ACC112 (cell line): ENCODE data around the gene PLPP3.

Source experiments
- H2AFZ ChIP-seq: fragments of 200-600 bp; sonication (generic); one replicate; pipeline ENCODE4 v1.6.0; 2017; ENCODE audit warnings: antibody characterized with exemption, low read length; ENCODE audit not compliant: unreplicated experiment
- H3K27ac ChIP-seq: fragments of 200-600 bp; sonication (generic); 2 replicates; pipeline ENCODE4 v1.5.1; 2014; ENCODE audit warnings: low read depth, mild to moderate bottlenecking, antibody characterized with exemption, low read length, moderate library complexity
- H3K27me3 ChIP-seq: fragments of 200-600 bp; sonication (generic); 2 replicates; pipeline ENCODE4 v1.6.1; 2014; ENCODE audit warnings: mild to moderate bottlenecking, antibody characterized with exemption, low read length, moderate library complexity, mixed read lengths; ENCODE audit not compliant: insufficient read depth
- H3K36me3 ChIP-seq: fragments of 200-600 bp; sonication (generic); 2 replicates; pipeline ENCODE4 v1.6.1; 2016; ENCODE audit warnings: mild to moderate bottlenecking, antibody characterized with exemption, low read length, moderate library complexity, mixed read lengths; ENCODE audit not compliant: insufficient read depth
- H3K4me1 ChIP-seq: fragments of 200-600 bp; sonication (generic); one replicate; pipeline ENCODE4 v1.6.1; 2016; ENCODE audit warnings: low read length, mixed read lengths; ENCODE audit not compliant: insufficient read depth, unreplicated experiment, control insufficient read depth
- H3K4me3 ChIP-seq: fragments of 200-600 bp; sonication (generic); 2 replicates; pipeline ENCODE4 v1.5.1; 2014; ENCODE audit warnings: mild to moderate bottlenecking, low read depth, low read length
- H3K79me2 ChIP-seq: fragments of 200-600 bp; sonication (generic); one replicate; pipeline ENCODE4 v1.6.0; 2016; ENCODE audit warnings: low read length; ENCODE audit not compliant: control insufficient read depth, unreplicated experiment, insufficient read depth

PLPP3 gene

GRCh38 chr1:56509713-56510641 is 69.4 kb downstream of the PLPP3 start:
- no peak overlapping the region for H3K27ac ChIP-seq
- peaks cover 7% of the 10 kb centered on the region for H3K79me2 ChIP-seq
- H2AFZ ChIP-seq = no peak overlapping the region
- H3K4me3 ChIP-seq = no peak overlapping the region
- H3K4me1 ChIP-seq = peaks cover 20% of the 10 kb centered on the region
- H3K27me3 ChIP-seq = no peaks in the 10 kb centered on the region
- H3K36me3 ChIP-seq = peaks cover 71% of the 10 kb centered on the region

- Histone ChIP-seq H3K27ac (peak overlapping the region; percentile 45), H3K36me3 (peaks cover 77% of the 10 kb centered on the region), H2AFZ (no peak overlapping the region), H3K4me1 (peaks cover 21% of the 10 kb centered on the region), H3K4me3 (no peak overlapping the region), H3K27me3 (no peaks in the 10 kb centered on the region), H3K79me2 (peaks cover 7% of the 10 kb centered on the region)
Observed at GRCh38 chr1:56508523-56508983, 70.8 kb downstream of the PLPP3 start.

GRCh38 chr1:56507925-56508522 is 71.3 kb downstream of the PLPP3 start:
- no peak overlapping the region for H3K4me3 ChIP-seq
- peaks cover 26% of the 10 kb centered on the region for H3K4me1 ChIP-seq
- H2AFZ ChIP-seq = no peak overlapping the region
- H3K36me3 ChIP-seq = peaks cover 78% of the 10 kb centered on the region
- H3K79me2 ChIP-seq = peaks cover 7% of the 10 kb centered on the region
- H3K27me3 ChIP-seq = no peaks in the 10 kb centered on the region
- peak overlapping the region; percentile 38 for H3K27ac ChIP-seq

- Histone ChIP-seq H3K79me2 (peaks cover 16% of the 10 kb centered on the region), H3K36me3 (peaks cover 82% of the 10 kb centered on the region), H3K27ac (no peak overlapping the region), H2AFZ (no peak overlapping the region), H3K4me1 (peaks cover 36% of the 10 kb centered on the region), H3K4me3 (no peak overlapping the region), H3K27me3 (no peaks in the 10 kb centered on the region)
Observed at GRCh38 chr1:56506951-56507491, 72.3 kb downstream of the PLPP3 start.

GRCh38 chr1:56505792-56506743 is 73.3 kb downstream of the PLPP3 start:
- H2AFZ ChIP-seq = no peak overlapping the region
- peaks cover 80% of the 10 kb centered on the region for H3K36me3 ChIP-seq
- H3K4me3 ChIP-seq = no peak overlapping the region
- H3K27me3 ChIP-seq = no peaks in the 10 kb centered on the region
- peaks cover 44% of the 10 kb centered on the region for H3K4me1 ChIP-seq
- no peak overlapping the region for H3K27ac ChIP-seq
- peaks cover 17% of the 10 kb centered on the region for H3K79me2 ChIP-seq

- Histone ChIP-seq H3K4me1 (peaks cover 24% of the 10 kb centered on the region), H3K27ac (peak overlapping the region; percentile 67), H3K36me3 (peaks cover 68% of the 10 kb centered on the region), H3K79me2 (peaks cover 17% of the 10 kb centered on the region), H2AFZ (no peak overlapping the region), H3K4me3 (no peak overlapping the region), H3K27me3 (no peaks in the 10 kb centered on the region)
Observed at GRCh38 chr1:56502700-56503245, 76.6 kb downstream of the PLPP3 start.

- Histone ChIP-seq H3K36me3 (peaks cover 67% of the 10 kb centered on the region), H3K27me3 (no peaks in the 10 kb centered on the region), H3K4me3 (no peak overlapping the region), H2AFZ (no peak overlapping the region), H3K4me1 (peaks cover 24% of the 10 kb centered on the region), H3K79me2 (peaks cover 17% of the 10 kb centered on the region), H3K27ac (peak overlapping the region; percentile 67)
Observed at GRCh38 chr1:56501888-56502287, 77.5 kb downstream of the PLPP3 start.

GRCh38 chr1:56501426-56501825 is 77.9 kb downstream of the PLPP3 start:
- H3K4me3 ChIP-seq = no peak overlapping the region
- no peaks in the 10 kb centered on the region for H3K27me3 ChIP-seq
- H3K79me2 ChIP-seq = peaks cover 17% of the 10 kb centered on the region
- peak overlapping the region; percentile 67 for H3K27ac ChIP-seq
- peaks cover 24% of the 10 kb centered on the region for H3K4me1 ChIP-seq
- no peak overlapping the region for H2AFZ ChIP-seq
- peaks cover 67% of the 10 kb centered on the region for H3K36me3 ChIP-seq

GRCh38 chr1:56496821-56497772 is 82.3 kb downstream of the PLPP3 start:
- Histone ChIP-seq H3K27me3 (no peaks in the 10 kb centered on the region), H3K36me3 (peaks cover 60% of the 10 kb centered on the region), H3K4me1 (peaks cover 11% of the 10 kb centered on the region), H3K4me3 (no peak overlapping the region), H3K27ac (no peak overlapping the region), H3K79me2 (peaks cover 6% of the 10 kb centered on the region), H2AFZ (no peak overlapping the region)
